PC-3 (cell line): ENCODE data around the gene ISCA2.

Source experiments
- EZH2 ChIP-seq: fragments of 300-600 bp; sonication (generic); IDR thresholded peaks from one replicate; pipeline ENCODE4 v1.6.1; 2017; ENCODE audit warnings: antibody characterized with exemption, mild to moderate bottlenecking, low read length; ENCODE audit not compliant: unreplicated experiment
- TF ChIP-seq, protein P1 (sequence below): fragments of 300-600 bp; sonication (generic); conservative IDR thresholded peaks from 2 replicates; pipeline ENCODE4 v1.5.1; 2017; ENCODE audit warnings: antibody characterized with exemption, low read depth, mild to moderate bottlenecking, low read length

DNA sequence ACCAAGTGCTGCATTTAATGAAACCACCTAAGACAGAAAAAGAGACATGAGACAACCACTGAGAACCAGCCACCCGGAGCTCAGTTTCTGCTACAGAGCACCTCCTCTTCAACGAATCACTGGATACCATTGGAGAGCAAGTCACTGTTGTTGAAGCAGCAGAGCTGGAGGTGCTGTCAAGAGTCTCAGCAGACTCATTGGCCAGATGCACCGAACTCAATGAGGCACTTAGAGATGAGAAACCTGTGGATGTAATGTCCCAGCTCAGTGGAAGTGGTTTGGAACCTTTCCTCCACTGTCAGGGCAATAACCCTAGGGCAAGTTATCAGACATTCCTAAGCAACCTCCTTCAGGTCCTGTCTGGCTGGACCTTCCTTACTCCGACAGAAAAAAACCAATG lies 13.5 kb upstream of the ISCA2 start:
- TF ChIP-seq EZH2: no peak
- TF ChIP-seq, protein P1, sequence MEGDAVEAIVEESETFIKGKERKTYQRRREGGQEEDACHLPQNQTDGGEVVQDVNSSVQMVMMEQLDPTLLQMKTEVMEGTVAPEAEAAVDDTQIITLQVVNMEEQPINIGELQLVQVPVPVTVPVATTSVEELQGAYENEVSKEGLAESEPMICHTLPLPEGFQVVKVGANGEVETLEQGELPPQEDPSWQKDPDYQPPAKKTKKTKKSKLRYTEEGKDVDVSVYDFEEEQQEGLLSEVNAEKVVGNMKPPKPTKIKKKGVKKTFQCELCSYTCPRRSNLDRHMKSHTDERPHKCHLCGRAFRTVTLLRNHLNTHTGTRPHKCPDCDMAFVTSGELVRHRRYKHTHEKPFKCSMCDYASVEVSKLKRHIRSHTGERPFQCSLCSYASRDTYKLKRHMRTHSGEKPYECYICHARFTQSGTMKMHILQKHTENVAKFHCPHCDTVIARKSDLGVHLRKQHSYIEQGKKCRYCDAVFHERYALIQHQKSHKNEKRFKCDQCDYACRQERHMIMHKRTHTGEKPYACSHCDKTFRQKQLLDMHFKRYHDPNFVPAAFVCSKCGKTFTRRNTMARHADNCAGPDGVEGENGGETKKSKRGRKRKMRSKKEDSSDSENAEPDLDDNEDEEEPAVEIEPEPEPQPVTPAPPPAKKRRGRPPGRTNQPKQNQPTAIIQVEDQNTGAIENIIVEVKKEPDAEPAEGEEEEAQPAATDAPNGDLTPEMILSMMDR: no peak
